Urothelium cell line (cell line): ENCODE measurements around the gene HES5.

ENCODE experiments used
- DNase-seq: peaks from one replicate; pipeline ENCODE4 v3.0.0; 2011; ENCODE audit warnings: low spot score, mixed read lengths
- FAIRE-seq: peaks from 2 replicates; lab custom pipeline; 2011; peaks lifted over from hg19 to GRCh38; lab: Jason Lieb, UNC

The HES5 gene

DNA sequence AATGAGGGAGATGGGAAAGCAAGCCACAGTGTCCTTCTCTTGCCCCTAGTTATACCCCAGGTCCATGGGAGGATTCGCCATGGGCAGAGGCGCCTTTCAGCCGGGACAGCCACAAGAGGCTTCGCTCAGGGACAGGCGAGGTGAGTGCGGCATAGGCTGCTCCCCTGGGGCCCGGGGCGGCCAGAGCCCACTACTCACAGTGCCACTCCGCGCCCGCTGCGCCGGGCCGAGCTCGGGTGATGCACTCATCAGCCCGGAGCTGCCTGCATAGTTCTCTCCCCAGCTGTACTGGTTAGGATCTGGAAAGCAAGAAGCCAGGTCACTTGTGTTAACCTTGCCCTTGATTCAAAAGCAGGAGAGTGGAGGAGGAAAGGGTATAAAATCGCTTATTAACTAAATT is 12.1 kb downstream of the HES5 start:
- DNase-seq = no peak
- FAIRE-seq = no peak

DNA sequence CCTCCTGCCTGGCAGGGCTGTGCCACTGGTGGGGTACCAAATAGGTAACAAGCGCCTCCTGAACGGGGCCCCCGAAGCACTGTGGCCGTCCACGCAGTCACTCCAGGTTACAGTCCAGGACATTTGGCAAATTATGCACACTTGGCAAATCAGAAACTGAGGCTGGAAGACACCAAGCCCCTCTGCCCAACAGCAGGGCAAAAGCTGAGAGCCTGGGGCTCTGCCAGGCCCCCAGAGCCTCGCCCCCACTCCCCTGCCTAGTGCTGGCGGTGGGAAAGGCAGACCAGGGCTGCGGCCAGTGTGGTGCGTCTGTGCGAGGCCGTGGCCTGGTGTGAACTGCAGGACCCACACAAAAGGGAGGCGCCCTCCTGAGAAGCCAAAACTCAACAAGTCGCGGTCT is 13.1 kb downstream of the HES5 start:
- FAIRE-seq = no peak
- no peak for DNase-seq

DNA sequence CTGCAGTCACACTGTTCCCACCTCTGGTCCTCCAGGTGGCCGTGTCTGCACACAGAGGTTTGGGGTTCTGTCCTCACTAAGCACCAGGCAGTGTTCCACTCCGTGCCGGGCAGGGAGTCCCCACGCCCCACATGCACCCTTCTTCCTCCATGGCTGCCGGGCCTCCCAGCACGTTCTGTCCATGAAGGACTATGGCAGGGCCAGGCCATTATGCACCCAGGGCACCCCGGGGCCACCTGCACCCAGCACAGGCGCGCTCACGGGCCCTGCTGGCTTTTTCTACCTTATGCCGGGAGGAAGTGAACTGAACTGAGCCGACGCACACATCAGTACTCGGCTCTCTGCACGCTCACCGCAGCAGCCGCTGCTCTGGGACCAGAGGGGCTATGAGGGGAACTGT is 13.9 kb downstream of the HES5 start:
- no peak for DNase-seq
- FAIRE-seq = no peak

DNA sequence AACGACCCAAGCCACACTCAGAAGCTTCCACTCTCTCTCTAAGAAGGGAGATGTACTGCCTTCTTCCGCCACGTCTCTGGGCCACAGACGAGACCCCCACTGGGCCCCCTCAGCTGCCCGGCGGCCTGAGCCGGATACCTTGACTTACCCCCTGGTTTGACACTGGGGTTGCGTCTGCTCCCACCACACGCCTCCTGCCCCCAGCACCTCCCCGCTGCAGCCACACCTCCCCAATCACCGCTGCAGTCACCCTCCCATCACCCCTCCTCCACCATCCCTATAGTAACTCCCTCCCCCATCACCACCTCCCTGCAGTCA is 14.3 kb downstream of the HES5 start:
- FAIRE-seq = no peak
- no peak for DNase-seq

DNA sequence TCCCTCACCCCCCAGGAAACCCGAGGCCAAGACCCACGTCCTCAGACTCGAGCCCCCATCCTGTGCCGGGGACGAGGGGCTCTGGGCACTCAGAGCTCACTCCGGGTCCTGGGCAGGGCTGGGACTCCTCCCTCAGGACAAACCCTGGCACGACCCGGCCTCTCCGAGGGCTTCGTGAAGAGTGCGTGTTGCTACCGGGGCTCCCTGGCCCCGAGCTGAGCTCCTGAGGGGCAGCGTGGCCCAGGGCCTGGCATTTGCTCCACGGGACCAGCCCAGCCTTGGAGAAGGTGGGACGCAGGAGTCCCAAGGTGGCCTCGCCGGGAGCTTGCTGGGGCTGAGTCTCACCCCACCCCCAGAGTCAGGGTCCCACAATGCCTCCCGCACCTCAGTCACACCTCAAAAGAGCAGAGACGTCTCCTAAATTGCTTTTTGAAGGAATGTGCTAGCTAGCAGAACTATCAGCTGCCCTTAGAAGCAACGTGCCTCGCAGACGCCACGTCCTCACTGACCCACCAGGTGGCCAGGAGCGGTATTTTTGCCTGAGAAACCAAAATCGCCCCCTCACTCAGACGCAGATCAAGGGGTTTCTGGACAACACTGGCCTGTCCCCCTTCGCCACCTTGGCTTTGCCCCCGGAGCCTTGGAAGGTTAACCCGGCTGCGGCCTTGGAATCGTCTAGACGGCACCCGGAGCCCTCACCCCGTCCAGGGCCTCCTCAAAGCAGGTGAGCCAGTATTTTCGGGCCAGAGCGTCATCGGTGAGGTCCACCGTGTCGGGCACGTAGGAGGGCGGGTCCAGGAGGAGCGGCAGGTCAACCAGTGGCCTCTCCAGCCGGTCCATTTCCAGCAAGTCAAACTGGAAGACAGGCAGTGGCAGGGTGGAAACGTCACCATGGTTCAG is 14.9 kb downstream of the HES5 start:
- FAIRE-seq (no peak), DNase-seq (no peak)

DNA sequence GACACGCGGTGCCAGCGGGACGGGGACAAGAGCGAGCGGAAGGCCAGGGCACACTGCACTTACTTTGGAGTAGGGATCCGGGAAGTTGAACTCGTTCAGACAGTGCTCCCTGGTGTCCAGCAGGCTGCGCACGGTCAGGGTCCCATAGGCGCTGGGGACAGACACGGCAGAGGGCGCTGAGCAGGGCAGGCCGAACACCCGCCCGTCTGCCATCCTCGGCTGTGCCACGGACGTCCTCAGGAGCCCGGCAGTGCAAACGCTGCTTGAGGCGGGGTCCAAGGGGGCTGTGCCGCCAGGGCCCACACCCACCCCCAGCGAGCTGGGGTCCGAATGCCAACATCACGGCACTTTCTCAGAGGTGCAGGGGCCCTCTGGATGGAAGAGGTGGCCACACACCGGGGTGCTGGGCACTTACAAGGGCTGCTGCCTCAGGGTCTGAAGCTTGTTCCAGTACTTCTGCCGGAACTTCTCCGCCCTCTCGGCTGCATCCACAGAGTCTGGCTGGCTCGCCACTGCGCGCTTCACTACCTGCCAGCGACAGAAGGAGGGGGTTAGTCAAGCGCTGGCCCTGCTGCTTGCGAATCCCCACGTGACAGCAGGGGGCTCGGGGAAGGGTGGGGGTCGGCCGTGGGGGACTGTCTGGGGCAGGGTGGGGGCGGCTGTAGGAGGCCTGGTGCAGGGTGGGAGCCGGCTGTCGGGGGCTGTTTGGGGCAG is 16.0 kb downstream of the HES5 start:
- FAIRE-seq (no peak), DNase-seq (no peak)

DNA sequence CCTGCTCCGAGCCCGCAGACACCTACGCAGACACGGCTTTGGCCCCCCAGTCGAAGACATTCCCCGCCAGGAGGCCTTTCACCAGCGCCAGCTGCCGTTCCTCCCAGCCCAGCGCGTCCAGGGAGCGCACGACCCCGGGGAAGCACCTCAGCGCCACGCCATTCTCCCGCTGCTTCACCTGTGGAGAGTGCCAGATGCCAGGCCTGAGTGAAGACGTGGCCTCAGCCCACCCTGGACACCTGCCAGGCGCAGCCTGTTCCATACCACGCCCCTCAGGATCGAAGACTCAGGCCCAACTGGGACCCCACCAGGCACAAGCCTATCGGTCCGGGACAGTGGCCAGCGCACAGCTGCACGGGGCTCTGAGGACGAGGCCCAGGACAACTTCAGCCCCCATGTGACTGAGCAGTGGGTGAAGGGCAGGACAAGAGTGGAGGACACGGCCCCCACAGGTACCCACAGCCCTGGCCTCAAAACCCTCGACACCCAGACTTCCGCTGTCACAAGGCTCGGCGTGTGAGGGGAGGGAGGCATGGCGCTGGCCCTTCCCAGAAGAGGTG is 17.1 kb downstream of the HES5 start:
- FAIRE-seq (no peak), DNase-seq (no peak)

DNA sequence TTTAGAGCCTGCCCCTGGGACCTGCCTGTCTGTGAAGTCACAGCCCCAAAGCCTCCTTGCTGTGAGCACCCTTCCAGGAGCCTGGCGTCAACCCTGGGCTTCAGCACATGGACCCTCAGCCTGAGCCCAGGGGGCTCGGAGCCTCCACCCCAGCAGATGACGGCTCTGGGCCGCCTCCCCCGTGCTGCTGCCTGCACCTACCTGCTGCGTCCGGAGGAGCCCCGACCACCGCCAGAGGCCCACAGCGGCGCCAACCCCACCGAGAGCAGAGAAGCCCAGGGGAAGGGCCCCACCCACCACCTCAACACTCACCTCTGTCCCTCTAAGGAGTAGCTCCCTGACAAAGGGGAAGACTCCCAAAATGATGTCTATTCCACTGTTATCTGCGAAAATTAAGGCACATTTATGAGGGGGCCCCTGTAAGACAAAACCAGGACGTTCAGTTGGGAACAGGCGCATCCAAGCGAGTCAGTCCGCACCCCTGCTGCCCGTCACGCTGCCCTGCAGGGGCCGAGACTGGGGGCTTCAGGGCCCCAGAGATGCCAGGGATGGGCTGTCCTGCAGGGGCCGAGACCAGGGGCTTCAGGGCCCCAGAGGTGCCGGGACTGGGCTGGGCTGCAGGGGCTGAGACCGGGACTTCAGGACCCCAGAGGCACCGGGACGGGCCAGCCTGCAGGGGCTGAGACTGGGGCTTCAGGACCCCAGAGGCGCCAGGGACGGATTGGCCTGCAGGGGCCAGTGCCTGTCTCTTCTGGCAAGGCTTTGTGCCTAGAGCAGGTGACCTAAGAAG is 19.5 kb downstream of the HES5 start:
- no peak for DNase-seq
- FAIRE-seq = no peak

DNA sequence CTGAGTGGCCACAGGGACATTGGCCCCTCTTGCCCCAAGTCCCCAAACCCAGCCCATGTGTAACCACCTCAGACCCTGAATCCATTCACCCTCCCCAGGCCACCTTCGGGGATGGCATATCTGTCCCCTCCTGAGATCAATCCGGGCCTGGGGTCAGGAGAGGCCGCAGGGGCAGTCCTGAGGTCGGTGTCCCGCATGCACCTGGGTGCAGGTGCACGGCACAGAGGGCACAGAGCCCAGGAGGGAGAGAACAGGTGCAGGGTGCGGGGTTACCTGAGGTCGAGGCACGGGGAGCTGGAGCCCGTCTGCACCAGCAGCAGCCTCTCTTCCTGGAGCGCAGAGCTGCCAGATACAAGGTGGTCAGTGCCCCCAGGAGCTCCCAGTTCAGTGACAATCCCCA is 20.5 kb downstream of the HES5 start:
- FAIRE-seq (no peak), DNase-seq (no peak)

DNA sequence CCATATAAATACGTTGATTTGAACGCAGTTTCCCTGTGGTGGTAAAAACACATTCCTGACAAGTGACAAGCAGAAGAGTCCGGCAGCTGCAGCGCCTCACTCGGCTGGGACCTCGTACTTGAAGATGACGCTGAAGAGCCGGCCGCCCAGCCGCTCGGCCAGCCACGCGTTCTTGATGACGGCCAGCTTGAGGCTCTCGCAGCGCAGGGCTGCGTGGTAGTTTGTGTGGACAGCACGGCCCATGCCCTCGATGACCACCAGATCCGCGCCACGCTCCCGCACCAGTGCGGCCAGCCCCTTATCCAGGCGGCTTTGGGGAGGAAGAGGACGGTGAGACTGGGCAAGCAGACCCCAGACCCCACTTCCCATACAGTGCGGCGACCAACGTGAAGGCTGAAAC is 21.3 kb downstream of the HES5 start:
- FAIRE-seq (no peak), DNase-seq (no peak)

DNA sequence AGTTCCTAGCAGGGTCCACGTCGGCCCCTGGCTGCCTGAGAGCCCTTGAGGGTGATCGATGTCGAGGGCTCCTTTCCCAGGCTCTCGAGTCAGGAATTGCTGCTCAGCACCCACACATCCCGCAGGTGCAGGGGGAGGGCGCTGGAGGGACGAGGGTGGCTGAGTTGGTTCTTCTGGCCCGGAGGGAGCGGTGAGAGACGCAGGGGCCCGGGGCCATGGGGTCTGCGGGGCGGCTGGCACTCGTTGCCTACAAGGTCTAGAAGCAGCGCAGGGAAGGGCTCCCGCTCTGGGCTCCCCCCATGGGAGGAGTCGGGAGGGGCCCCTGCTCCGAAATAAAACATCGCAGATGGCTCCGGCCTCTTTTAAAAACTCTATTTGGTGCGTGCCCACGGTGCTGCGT is 21.9 kb downstream of the HES5 start:
- no peak for DNase-seq
- no peak for FAIRE-seq

DNA sequence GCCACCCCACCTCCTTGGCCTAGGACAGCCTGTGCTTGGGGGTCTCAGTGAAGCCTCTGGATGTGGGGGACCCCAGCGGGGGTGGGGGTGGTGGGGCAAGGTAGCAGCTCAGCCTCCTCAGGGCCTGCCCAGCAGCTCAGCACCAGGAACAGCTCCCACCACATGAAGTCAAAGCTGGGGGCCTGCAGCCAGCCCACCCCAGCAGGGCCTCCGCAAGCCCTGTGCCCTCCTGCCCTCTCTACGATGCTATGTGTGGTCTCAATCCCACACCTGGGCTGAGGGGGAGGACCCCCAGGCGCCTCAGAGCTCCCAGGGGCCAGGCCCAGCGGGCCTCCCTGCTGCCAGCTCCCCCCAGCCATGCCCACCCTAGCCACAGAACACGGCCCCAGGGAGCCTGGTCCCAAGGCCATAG is 22.3 kb downstream of the HES5 start:
- DNase-seq (no peak), FAIRE-seq (no peak)

DNA sequence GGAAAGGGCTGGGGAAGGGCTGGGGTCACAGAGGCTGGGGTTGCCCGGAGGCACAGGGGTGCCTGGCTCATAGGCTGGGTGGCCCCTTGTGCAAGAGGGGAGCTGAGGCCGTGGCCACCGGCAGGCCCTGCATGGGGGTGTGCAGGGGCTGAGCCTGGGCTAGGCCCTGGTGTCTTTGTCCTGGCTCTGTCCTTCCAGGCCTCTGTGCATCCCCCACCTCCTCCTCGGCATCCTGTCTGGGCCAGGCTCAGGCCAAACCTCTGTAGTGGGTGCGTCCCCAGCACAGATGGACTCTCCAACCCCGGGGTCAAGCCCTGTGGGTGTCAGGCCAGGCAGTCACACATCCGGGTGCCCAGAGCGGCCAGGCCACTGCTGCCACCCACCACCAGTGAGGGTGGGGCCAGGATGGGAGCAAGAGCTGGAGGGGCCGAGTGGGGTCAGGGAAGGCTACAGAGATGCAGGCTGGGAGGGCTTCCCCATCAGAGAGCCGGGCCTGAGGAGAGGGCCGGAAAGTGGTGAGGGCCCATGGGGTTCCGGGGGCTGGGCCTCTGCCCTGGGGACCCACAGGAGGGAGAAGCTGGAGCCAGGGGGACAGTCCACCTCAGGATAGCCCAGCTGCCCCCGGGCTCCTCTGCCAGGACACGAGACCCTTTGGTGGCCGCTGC is 23.0 kb downstream of the HES5 start:
- no peak for DNase-seq
- no peak for FAIRE-seq

DNA sequence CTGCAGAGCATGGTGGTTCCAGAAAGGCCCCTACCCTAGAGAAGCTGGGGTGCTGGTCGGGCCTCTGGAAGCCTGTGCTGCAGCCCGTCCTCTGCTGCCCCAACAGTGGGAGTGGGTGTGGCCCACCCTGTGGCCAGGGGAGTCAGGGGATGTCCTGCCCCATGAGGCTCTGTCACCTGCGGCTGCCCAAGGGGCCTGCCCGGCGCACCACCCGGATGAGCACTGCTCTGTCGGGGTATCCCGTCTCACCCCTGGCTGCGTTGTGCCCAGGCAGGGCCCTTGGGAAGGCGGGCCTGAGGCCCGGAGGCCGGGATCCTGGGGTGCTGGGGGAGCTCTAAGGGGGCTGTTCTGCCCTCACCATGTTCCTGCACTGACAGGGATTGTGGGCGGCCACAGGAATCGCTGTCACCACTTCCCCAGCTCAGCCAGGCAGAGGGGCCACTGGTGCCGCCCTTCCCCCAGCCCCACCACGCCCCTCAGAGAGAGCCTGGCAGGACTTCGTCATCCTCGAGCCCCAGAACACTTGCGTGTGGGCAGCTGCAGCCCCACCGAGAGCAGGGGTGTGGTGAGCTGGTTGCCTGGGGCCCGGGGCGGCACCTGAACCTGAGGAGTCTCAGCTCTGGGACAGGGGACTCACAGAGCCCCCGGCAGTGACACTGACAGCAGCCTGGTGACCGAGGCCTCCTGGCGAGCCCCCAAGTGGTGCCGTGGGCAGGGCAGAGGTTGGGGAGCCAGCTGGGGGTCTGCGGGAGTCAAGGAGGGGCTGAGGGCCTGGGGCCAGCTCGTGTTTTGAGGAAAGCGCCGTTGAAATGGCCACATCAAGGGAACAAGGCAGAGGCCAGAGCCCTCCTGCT is 23.8 kb downstream of the HES5 start:
- DNase-seq (no peak), FAIRE-seq (no peak)

DNA sequence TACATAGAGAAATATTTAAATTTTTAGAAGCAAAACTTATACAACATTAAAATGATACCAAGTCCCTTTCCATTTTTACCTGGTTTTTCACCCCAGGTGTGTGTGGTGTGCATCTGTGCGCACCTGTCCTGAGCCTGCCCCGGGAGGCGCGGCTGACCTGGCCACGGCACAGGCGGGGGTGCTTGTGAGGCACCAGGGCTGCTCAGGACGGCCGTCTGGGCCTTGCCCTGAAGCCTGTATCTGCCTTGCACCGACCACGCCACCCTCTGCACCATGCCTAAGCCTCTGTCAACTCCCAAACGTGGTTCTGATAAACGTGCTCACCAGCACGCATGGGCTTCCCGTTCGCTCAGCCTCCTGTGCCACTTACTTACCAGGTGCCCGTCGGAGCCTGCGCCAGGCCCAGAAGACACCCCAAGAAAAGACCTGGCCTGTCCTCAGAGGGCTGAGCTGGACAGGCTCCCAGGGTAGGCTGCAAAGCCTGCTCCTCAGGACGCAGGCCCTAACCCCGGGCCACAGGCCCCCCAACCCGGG is 24.5 kb downstream of the HES5 start:
- DNase-seq = no peak
- FAIRE-seq = no peak

DNA sequence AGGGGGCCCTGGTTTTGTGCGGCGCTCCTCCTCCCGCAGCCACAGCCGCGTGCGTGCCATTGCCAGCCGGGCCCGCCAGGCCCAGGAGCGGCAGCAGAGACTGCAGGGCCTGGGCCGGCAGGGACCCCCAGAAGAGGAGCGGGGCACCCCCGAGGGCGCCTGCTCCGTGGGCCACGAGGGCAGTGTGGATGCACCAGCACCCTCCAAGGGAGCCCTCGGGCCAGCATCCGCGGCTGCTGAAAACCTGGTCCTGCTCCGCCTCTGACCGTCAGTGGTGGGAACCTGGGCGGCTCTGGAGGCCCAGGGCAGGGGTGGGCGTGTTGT is 25.2 kb downstream of the HES5 start:
- DNase-seq (no peak), FAIRE-seq (no peak)

DNA sequence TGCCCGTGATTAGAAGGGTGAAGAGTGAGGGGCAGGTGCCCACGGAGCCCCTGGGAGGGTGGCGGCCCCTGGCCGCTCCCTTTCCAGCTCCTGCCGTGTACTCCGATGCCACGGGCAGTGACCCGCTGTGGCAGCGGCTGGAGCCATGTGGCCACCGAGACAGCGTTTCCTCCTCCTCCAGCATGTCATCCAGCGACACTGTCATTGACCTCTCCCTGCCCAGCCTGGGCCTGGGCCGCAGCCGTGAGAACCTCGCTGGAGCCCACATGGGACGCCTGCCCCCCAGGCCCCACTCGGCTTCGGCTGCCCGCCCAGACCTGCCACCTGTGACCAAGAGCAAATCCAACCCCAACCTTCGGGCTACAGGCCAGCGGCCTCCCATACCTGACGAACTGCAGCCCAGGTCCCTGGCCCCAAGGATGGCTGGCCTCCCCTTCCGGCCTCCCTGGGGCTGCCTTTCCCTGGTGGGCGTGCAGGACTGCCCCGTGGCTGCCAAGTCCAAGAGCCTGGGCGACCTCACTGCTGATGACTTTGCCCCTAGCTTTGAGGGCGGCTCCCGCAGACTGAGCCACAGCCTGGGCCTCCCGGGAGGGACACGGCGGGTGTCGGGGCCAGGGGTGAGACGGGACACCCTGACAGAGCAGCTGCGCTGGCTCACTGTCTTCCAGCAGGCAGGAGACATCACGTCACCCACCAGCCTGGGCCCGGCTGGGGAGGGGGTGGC is 25.7 kb downstream of the HES5 start:
- no peak for DNase-seq
- FAIRE-seq = no peak

DNA sequence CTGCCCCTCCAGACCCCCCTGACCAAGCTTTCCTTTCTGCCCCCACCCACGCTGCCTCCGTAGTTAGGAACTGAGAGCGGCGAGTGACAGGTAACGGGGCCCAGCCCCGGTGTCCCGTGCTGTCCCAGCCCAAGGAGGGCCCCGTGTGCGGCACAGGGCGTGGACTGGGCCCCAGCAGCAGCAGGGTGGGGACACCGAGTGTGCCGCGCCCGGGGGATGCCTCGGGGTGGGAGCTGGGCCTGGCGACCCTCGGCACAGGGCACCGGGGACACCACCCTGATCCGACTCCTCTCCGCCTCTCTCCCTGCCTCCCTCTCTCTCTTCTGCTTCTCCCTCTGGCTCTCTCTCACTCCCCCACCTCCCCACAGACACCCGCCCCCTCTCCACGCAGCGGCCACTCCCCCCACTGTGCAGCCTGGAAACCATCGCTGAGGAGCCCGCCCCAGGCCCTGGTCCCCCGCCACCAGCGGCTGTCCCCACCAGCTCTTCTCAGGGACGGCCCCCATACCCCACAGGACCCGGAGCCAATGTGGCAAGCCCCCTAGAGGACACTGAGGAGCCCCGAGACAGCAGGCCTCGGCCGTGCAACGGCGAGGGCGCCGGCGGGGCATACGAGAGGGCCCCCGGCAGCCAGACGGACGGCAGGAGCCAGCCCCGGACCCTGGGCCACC is 26.4 kb downstream of the HES5 start:
- no peak for DNase-seq
- FAIRE-seq = no peak
